SH-SY5Y (cell line): ENCODE measurements around the gene ASB9.

Experiments
- GATA2 ChIP-seq: IDR thresholded peaks from 2 replicates; pipeline ENCODE4 v1.6.1; 2011; ENCODE audit warnings: mild to moderate bottlenecking, low read depth, low read length
- GATA3 ChIP-seq: IDR thresholded peaks from 2 replicates; pipeline ENCODE4 v1.6.1; 2011; ENCODE audit warnings: low read depth, mild to moderate bottlenecking, low read length, moderate library complexity

GRCh38 chrX:15194146-15194545, 75.7 kb downstream of the ASB9 start:
- TF ChIP-seq GATA2 = no peak
- no peak for TF ChIP-seq GATA3
